Measurements from ENCODE around the gene CORO7. TPM values are rescaled to one million over a fixed set of nuclear protein-coding genes. Genes with fewer than 3 reads are reported as not detected.
A peak's percentile ranks its signal among the peaks of the same experiment; 100 is the strongest.

The CORO7 gene
- total and polyA plus RNA-seq, 9 of the 15 experiments (the other 6 are each of a cell fraction or from before 2014, with no cell fraction given): 0.45 to 77.2 (median 18.7) TPM

GRCh38 chr16:4307215-4308037, 109.0 kb downstream of the CORO7 start (continued):
- TF ChIP-seq NFYB (IDR thresholded peaks at IDR 0.05; ENCODE audit: extremely low read depth, insufficient read length): no peak
- TF ChIP-seq ZNF277 (CRISPR knock-in tag; IDR thresholded peaks at IDR 0.05; ENCODE audit: borderline replicate concordance): no peak
- TF ChIP-seq SMC3 (conservative IDR thresholded peaks at IDR 0.05; ENCODE audit: insufficient read depth, low read depth, low read length): no peak
- TF ChIP-seq ETV6 (IDR thresholded peaks at IDR 0.05; ENCODE audit: borderline replicate concordance in 1 of 2, low read depth in 2 of 2, low read length in 1 of 2): 0 out of 4 replicates have a peak, but pooled peaks of 1 of the 2 experiments have one; percentile 18
- no peak for TF ChIP-seq ETV6 (CRISPR knock-in tag; IDR thresholded peaks at IDR 0.05; ENCODE audit: borderline replicate concordance)
- TF ChIP-seq ZNF324 (CRISPR knock-in tag; IDR thresholded peaks at IDR 0.05): no peak
- TF ChIP-seq CBFA2T3 (IDR thresholded peaks at IDR 0.05): 0 out of 2 replicates have a peak, but pooled peaks have one; percentile 3
- peak; percentile 84 to 86 for TF ChIP-seq NRF1 (conservative IDR thresholded peaks at IDR 0.05 in 1 of 2, IDR thresholded peaks at IDR 0.05 in 1 of 2)
- TF ChIP-seq, protein P1, sequence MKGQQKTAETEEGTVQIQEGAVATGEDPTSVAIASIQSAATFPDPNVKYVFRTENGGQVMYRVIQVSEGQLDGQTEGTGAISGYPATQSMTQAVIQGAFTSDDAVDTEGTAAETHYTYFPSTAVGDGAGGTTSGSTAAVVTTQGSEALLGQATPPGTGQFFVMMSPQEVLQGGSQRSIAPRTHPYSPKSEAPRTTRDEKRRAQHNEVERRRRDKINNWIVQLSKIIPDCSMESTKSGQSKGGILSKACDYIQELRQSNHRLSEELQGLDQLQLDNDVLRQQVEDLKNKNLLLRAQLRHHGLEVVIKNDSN (CRISPR knock-in tag; IDR thresholded peaks at IDR 0.05): no peak
- no peak for TF ChIP-seq CHCHD3 (CRISPR knock-in tag; IDR thresholded peaks at IDR 0.05)
- TF ChIP-seq, protein P2, sequence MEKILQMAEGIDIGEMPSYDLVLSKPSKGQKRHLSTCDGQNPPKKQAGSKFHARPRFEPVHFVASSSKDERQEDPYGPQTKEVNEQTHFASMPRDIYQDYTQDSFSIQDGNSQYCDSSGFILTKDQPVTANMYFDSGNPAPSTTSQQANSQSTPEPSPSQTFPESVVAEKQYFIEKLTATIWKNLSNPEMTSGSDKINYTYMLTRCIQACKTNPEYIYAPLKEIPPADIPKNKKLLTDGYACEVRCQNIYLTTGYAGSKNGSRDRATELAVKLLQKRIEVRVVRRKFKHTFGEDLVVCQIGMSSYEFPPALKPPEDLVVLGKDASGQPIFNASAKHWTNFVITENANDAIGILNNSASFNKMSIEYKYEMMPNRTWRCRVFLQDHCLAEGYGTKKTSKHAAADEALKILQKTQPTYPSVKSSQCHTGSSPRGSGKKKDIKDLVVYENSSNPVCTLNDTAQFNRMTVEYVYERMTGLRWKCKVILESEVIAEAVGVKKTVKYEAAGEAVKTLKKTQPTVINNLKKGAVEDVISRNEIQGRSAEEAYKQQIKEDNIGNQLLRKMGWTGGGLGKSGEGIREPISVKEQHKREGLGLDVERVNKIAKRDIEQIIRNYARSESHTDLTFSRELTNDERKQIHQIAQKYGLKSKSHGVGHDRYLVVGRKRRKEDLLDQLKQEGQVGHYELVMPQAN (IDR thresholded peaks at IDR 0.05; ENCODE audit: borderline replicate concordance): peak; percentile 67
- TF ChIP-seq CHD2 (IDR thresholded peaks at IDR 0.05; ENCODE audit: low read depth, low read length): peak; percentile 9; the same call in 1 of the 2 replicates
- peak; percentile 86 for TF ChIP-seq ELF1 (tag; IDR thresholded peaks at IDR 0.05)
- peak; percentile 86 for TF ChIP-seq SMAD4 (CRISPR knock-in tag; conservative IDR thresholded peaks at IDR 0.05)
- no peak for TF ChIP-seq RBM17 (IDR thresholded peaks at IDR 0.05; ENCODE audit: borderline replicate concordance, low read depth, low read length)
- TF ChIP-seq FOXP1 (CRISPR knock-in tag; IDR thresholded peaks at IDR 0.05): peak; percentile 44; the same call in 1 of the 2 replicates
- peak; percentile 50; the same call in 1 of the 2 replicates for TF ChIP-seq SAFB (IDR thresholded peaks at IDR 0.05; ENCODE audit: borderline replicate concordance, low read depth, low read length)
- peak; percentile 96 for TF ChIP-seq ZNF316 (IDR thresholded peaks at IDR 0.05)
- peak; percentile 87; the same call in 1 of the 2 replicates for TF ChIP-seq ATF7 (IDR thresholded peaks at IDR 0.05)
- TF ChIP-seq SP1 (CRISPR knock-in tag; IDR thresholded peaks at IDR 0.05): peak; percentile 79
- no peak for TF ChIP-seq ARID3B (CRISPR knock-in tag; IDR thresholded peaks at IDR 0.05; ENCODE audit: borderline replicate concordance)
- TF ChIP-seq IFI16 (CRISPR knock-in tag; IDR thresholded peaks at IDR 0.05): no peak
- TF ChIP-seq NFATC3 (IDR thresholded peaks at IDR 0.05): peak; percentile 60; the same call in 1 of the 2 replicates

Data from K562 (cell line).